ENCODE measurements around the gene TOX3. TPM values are rescaled to one million over a fixed set of nuclear protein-coding genes. Genes with fewer than 3 reads are reported as not detected.

The TOX3 gene
- total and polyA plus RNA-seq, 2 of the 8 experiments (the other 6 are each of a cell fraction or from before 2014, with no cell fraction given): 16.7 to 31.2 TPM

GRCh38 chr16:52450916-52451315 is 96.0 kb downstream of the TOX3 start (continued):
- no peak for TF ChIP-seq BCL11A (IDR thresholded peaks at IDR 0.05; ENCODE audit: low read depth in 2 of 2, low read length in 2 of 2)
- no peak for TF ChIP-seq CHD2 (IDR thresholded peaks at IDR 0.05; ENCODE audit: low read length)

All from H1 (cell line).